Duodenal mucosa (tissue), 2 donors: ENCODE results near the gene ZSWIM6.

Experiments used
- H3K27ac ChIP-seq: one replicate; pipeline ENCODE4 v1.7.0; 2013; ENCODE audit warnings: low read depth, low read length
- H3K27me3 ChIP-seq, 2 donors: one replicate each; pipeline ENCODE4 v1.7.0; 2013; ENCODE audit warnings: low read length in 2 of 2, control low read depth in 1 of 2; ENCODE audit not compliant: insufficient read depth in 2 of 2, control insufficient read depth in 1 of 2
- H3K36me3 ChIP-seq, 2 donors: one replicate each; pipeline ENCODE4 v1.7.0; 2013; ENCODE audit warnings: low read length in 2 of 2, control low read depth in 1 of 2; ENCODE audit not compliant: insufficient read depth in 2 of 2, control insufficient read depth in 1 of 2
- H3K4me1 ChIP-seq, 2 donors: one replicate each; pipeline ENCODE4 v1.7.0; 2013; ENCODE audit warnings: low read length in 2 of 2, control low read depth in 1 of 2; ENCODE audit not compliant: insufficient read depth in 2 of 2, control insufficient read depth in 1 of 2
- H3K4me3 ChIP-seq, 2 donors: one replicate each; pipeline ENCODE4 v1.7.0; 2013; ENCODE audit warnings: low read length in 2 of 2, low read depth in 1 of 2
- H3K9ac ChIP-seq, 2 donors: one replicate each; pipeline ENCODE4 v1.7.0; 2013; ENCODE audit warnings: low read length in 2 of 2, low read depth in 1 of 2
- H3K9me3 ChIP-seq, 2 donors: one replicate each; pipeline ENCODE4 v1.7.0; 2013; ENCODE audit warnings: low read length in 2 of 2, control low read depth in 1 of 2; ENCODE audit not compliant: control insufficient read depth in 1 of 2

The ZSWIM6 gene

DNA sequence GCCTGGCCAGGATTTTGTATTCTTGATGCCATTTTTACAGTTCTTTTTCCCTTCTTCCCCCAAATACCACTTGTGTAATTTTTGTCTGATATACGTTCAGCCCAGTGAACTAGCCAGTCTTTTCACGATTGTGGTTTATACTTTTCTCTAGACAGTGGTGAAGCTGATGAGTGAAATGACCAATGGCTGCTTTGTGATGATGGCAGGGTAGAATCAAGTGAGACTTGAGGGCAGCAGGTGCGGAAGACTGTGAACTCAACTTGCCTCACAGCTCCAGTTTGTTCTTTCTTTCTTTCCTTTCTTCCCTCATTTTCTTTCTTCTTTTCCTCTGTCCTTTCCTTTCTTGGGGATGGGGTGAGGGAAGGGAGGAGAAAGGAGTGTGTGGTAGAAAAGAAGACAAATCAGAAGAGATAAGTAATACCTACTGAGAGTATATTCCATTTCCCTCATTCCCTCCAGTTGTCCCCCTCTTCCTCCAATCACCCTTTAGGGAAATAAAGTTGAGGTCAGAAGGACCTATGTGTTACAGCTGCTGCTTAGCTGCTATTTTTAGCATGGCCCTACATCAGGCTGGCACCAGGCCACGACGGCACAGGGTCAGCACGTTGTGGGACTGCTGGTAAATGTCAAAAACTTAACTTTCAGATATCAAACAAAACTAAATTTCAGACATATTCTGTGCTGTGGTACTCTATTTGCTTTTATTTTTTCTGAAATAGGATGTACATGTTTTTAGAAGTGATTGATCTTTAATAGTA, 12.3 kb downstream of the ZSWIM6 start:
- Histone ChIP-seq H3K4me1 (peaks cover 20 to 39% of the 10 kb centered on the region in 2 donors), H3K36me3 (no peaks in the 10 kb centered on the region), H3K9me3 (no peaks in the 10 kb centered on the region), H3K27ac (no peak overlapping the region), H3K27me3 (no peaks in the 10 kb centered on the region), H3K9ac (no peak overlapping the region), H3K4me3 (no peak overlapping the region)

DNA sequence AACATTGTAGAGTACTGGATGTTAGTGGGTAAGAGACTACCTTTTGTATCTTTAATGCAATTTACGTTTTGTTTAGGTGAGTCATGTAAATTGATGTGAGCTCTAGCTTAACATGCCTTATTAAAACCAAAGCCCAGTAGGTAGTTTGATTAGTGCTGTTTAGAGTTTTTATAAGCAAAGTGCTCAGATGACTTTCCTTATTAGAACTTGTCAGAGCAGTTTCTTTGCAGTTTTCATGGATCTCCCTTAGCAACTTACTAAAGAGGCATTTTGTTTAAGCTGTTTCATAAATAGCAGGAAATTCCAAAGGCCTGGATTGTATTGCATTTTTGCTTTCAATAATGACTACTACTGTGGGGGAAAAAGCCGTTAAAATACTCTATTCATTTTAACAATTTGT, 14.5 kb downstream of the ZSWIM6 start:
- Histone ChIP-seq H3K4me1 (peaks cover 21 to 32% of the 10 kb centered on the region in 2 donors), H3K9me3 (no peaks in the 10 kb centered on the region), H3K4me3 (no peak overlapping the region)

DNA sequence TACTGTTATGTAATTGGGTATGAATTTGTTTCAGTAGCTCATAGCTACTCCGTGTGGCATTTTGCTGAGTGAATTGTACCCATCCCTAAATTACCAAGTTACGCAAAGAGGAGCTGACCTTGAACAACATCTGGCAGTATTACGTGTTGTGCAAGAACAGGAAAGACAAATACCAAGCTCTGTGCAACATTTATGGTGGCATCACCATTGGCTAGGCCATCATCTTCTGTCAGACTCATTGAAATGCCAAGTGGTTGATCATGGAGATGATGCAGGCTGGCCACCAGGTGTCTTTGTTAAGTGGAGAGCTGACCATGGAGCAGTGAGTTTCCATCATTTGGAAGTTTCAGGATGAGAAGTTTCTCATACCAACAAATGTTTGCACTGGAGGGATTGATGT, 15.0 kb downstream of the ZSWIM6 start:
- Histone ChIP-seq H3K4me1 (peaks cover 26 to 37% of the 10 kb centered on the region in 2 donors), H3K27me3 (no peaks in the 10 kb centered on the region), H3K27ac (no peak overlapping the region), H3K9ac (no peak overlapping the region), H3K9me3 (no peaks in the 10 kb centered on the region), H3K4me3 (no peak overlapping the region), H3K36me3 (no peaks in the 10 kb centered on the region)

More for the DNA sequence above, 14.5 kb downstream of the ZSWIM6 start:
- H3K36me3 ChIP-seq: no peaks in the 10 kb centered on the region
- H3K27me3 ChIP-seq: no peaks in the 10 kb centered on the region
- H3K27ac ChIP-seq: no peak overlapping the region
- H3K9ac ChIP-seq: no peak overlapping the region

DNA sequence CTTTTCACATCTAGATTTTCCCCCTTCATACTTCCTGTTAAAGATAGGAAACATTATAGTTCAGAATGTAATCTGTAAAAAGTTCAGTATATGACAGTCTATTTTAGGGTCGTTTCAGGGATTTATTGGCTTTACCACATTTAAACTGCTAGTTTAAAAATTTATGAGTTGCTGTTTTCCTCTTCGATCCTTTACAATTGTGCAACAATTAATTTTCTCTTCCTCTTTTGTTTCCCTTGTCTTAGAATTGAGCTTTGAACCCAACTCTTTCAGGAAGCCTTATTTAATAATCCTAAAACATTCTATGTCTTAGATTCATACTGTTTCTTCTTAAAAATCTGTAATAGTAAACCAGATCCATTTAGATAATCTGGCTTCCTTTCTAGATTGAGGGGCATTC, 16.4 kb downstream of the ZSWIM6 start:
- Histone ChIP-seq H3K27me3 (no peaks in the 10 kb centered on the region), H3K4me3 (no peak overlapping the region), H3K9me3 (no peaks in the 10 kb centered on the region), H3K27ac (no peak overlapping the region), H3K4me1 (peaks cover 21 to 33% of the 10 kb centered on the region in 2 donors), H3K9ac (no peak overlapping the region), H3K36me3 (no peaks in the 10 kb centered on the region)

DNA sequence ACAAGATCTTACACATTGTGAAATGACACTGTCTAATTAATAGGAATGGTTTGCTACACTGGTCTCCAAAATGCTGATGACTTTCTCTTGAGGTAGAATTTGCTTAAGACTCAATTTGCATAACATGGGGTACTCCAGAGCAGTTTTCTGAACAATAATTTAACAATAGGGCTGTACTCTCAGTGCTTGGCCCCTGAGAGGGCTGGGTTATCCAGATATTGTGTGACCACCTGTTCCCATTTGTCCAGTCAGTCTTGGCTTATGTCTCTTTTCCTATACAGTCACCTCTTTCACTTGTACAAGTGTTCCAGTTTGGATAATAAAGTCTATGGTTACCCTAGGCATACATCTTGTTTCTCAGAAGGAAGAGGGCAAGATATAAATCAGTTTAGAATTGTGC, 17.9 kb downstream of the ZSWIM6 start:
- Histone ChIP-seq H3K4me1 (peaks cover 11 to 28% of the 10 kb centered on the region in 2 donors), H3K27me3 (no peaks in the 10 kb centered on the region), H3K4me3 (no peak overlapping the region), H3K27ac (no peak overlapping the region), H3K9ac (no peak overlapping the region), H3K9me3 (no peaks in the 10 kb centered on the region), H3K36me3 (no peaks in the 10 kb centered on the region)

DNA sequence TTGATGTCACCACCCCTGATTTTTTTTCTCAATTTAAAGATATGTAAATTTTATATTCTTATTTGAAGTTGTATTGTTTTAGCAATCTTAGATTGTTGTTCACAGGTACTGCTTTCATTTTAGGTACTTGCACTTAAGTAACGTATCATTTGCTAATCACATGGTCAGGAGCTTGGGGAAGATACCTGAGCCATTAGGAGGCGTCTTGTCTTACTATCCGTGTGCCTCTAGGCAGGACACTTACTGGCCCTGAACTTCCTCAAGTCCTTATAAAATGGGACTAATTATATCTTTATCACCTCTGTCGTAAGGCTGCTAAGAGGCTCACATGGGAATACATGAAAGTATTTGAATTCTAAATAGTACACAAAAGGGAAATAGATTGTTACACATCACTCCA, 18.5 kb downstream of the ZSWIM6 start:
- Histone ChIP-seq H3K4me1 (peaks cover 11 to 28% of the 10 kb centered on the region in 2 donors), H3K36me3 (no peaks in the 10 kb centered on the region), H3K27me3 (no peaks in the 10 kb centered on the region), H3K9me3 (no peaks in the 10 kb centered on the region), H3K9ac (no peak overlapping the region), H3K27ac (no peak overlapping the region), H3K4me3 (no peak overlapping the region)

DNA sequence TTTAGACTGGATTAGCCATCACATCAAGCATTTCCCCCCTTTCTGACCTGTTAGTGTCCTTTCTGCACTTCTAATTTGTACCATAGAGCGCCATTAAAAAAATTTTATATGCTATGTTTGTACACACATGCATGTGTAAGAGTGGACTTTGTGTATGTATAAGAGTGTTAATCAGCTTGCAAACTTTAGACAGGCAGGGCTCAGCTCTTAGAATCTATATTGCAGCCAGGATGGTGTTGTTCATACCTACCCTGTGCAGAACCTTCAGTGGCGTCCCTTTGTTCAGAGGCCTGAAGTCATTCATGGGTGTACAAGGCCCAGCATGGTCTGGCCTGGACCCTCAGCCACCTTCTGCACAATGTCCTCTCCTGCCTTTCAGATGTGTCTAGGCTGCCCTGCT, 19.7 kb downstream of the ZSWIM6 start:
- no peak overlapping the region for H3K9ac ChIP-seq
- no peaks in the 10 kb centered on the region for H3K9me3 ChIP-seq
- no peak overlapping the region for H3K27ac ChIP-seq
- H3K27me3 ChIP-seq: no peaks in the 10 kb centered on the region
- H3K4me3 ChIP-seq: no peak overlapping the region
- no peaks in the 10 kb centered on the region for H3K36me3 ChIP-seq
- peaks cover 11 to 28% of the 10 kb centered on the region in 2 donors for H3K4me1 ChIP-seq

DNA sequence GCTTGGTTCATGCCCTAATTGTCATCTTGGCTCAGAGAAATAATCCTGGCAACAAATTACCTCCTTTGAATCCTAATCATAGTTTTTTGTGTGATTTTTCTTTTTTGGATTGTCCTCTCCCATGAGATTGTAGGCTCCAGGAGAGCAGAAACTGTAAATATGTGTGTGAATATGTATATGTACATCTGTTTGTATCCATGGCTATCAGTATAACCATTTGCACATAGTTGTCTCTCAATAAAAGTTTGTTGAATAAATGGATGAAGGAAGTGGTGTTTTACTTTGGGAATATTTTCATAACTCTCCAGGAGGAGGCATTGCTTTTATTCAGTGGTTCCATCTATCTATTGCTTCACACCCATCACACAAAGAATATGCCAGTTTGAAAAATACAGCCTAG, 20.1 kb downstream of the ZSWIM6 start:
- Histone ChIP-seq H3K4me1 (peaks cover 11 to 26% of the 10 kb centered on the region in 2 donors), H3K4me3 (no peak overlapping the region), H3K9ac (no peak overlapping the region), H3K9me3 (no peaks in the 10 kb centered on the region), H3K27me3 (no peaks in the 10 kb centered on the region), H3K27ac (no peak overlapping the region), H3K36me3 (no peaks in the 10 kb centered on the region)

DNA sequence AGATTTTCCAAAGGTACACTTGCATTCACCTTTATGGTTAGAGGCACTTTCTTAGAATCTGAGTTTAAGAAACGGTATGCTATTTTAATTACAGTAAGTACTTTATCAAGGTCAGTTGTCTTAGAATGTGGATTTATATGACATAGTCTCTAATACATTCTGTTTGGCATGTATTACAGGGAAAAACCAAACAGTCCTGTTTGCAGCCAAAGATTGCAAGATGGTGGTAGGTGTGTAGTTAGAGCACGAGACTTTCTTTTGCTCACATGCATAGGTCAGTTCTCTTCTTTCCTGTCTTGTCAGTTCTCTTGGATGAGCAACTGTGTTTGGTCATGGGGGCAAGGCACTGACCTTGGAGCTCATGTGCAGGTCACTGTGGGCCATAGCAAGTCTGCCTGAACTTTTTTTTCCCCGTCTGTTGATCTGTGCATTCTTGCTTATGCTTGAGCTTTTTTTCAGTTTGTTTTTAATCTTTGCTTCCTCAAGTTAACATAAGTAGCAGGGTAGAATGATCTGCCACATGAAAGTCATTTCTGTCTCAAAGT, 20.6 kb downstream of the ZSWIM6 start:
- Histone ChIP-seq H3K4me1 (peaks cover 11 to 24% of the 10 kb centered on the region in 2 donors), H3K9ac (no peak overlapping the region), H3K9me3 (no peaks in the 10 kb centered on the region), H3K36me3 (no peaks in the 10 kb centered on the region), H3K27me3 (no peaks in the 10 kb centered on the region), H3K27ac (no peak overlapping the region), H3K4me3 (no peak overlapping the region)

DNA sequence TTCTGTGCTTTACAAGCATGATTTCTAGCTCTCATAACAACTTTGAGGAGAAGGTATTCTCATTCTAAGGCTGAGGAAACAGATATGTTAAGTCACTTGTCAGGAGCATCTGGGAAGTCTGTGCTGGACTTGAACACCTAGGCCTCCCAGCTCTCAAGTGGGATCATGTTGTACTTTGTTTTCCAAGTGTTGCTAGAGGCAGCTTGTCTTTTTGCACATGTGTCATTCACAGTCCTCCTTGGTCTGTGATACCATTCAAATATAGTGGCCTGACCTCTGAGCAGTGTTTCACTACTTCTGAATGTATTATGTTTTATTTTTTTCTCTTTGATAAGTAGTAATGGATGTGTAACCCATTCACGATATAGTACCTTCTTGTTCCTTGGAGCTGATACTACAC, 21.2 kb downstream of the ZSWIM6 start:
- no peak overlapping the region for H3K9ac ChIP-seq
- H3K4me3 ChIP-seq: no peak overlapping the region
- peaks cover 11 to 21% of the 10 kb centered on the region in 2 donors for H3K4me1 ChIP-seq
- no peaks in the 10 kb centered on the region for H3K9me3 ChIP-seq
- H3K27ac ChIP-seq: no peak overlapping the region
- H3K36me3 ChIP-seq: no peaks in the 10 kb centered on the region
- no peaks in the 10 kb centered on the region for H3K27me3 ChIP-seq
